Measurements from ENCODE around the gene ZDHHC3. TPM values are rescaled to one million over a fixed set of nuclear protein-coding genes. Genes with fewer than 3 reads are reported as not detected.

The ZDHHC3 gene
- total and polyA plus RNA-seq, 2 donors (not counting 1 experiment from before 2014, with no cell fraction given): 37.2 to 52.6 TPM

GRCh38 chr3:44966795-44967278, 9.1 kb downstream of the ZDHHC3 start:
- Histone ChIP-seq H3K36me3 (replicated peaks in 1 of 2; ENCODE audit: control extremely low read depth in 1 of 2, control insufficient read depth in 1 of 2, extremely low read depth in 1 of 2, insufficient read depth in 2 of 2, low read length in 1 of 2) (no peaks in the 10 kb centered on the region), H3K27me3 (replicated peaks in 1 of 4; ENCODE audit: control extremely low read depth in 1 of 4, control insufficient read depth in 3 of 4, insufficient read depth in 4 of 4, low read length in 3 of 4) (no peaks in the 10 kb centered on the region), H3K4me1 (ENCODE audit: control insufficient read depth in 2 of 2, insufficient read depth in 2 of 2, low read length in 2 of 2) (peaks cover 34 to 36% of the 10 kb centered on the region in 2 donors), H2AFZ (ENCODE audit: insufficient read depth, low read depth, low read length, poor library complexity, severe bottlenecking) (no peak overlapping the region), H3K79me2 (ENCODE audit: control insufficient read depth, insufficient read depth, low read length) (peaks cover 81% of the 10 kb centered on the region), H3K27ac (ENCODE audit: low read length in 2 of 2) (no peak overlapping the region), H4K20me1 (ENCODE audit: control insufficient read depth, insufficient read depth, low read length, poor library complexity, severe bottlenecking) (peaks cover 34% of the 10 kb centered on the region), H3K9ac (ENCODE audit: low read length) (no peak overlapping the region), H3K9me3 (ENCODE audit: control extremely low read depth in 1 of 3, control insufficient read depth in 2 of 3, insufficient read depth in 1 of 3, low read length in 2 of 3) (no peaks in the 10 kb centered on the region), H3K4me3 (ENCODE audit: control extremely low read depth in 1 of 5, extremely low read depth in 1 of 5, insufficient read depth in 1 of 5, low read depth in 2 of 5, low read length in 4 of 5) (no peak overlapping the region), H3K4me2 (replicated peaks; ENCODE audit: low read depth, low read length, poor library complexity, severe bottlenecking) (no peak overlapping the region)
- intact Hi-C loops (cut with micrococcal nuclease): no loop called here
- no peak overlapping the region for H3K4me3 Mint-ChIP-seq
- DNase-seq (no peak), ATAC-seq (ENCODE audit: low read depth) (no peak)
- 6% methylated on average over 2 of the region's 3 CpGs for WGBS (ENCODE audit: insufficient coverage)
- ChIA-PET POLR2A (no interaction called here), CTCF (no interaction called here)
- H3K4me1 Mint-ChIP-seq: peaks cover 53% of the 10 kb centered on the region
- no peaks in the 10 kb centered on the region for H3K9me3 Mint-ChIP-seq (ENCODE audit: insufficient read depth)
- no peak overlapping the region for H3K27ac Mint-ChIP-seq
- no peaks in the 10 kb centered on the region for H3K27me3 Mint-ChIP-seq
- TF ChIP-seq EZH2 (IDR thresholded peaks at IDR 0.05; ENCODE audit: borderline replicate concordance, insufficient read depth, low read depth, low read length, poor library complexity, severe bottlenecking) (no peak), CTCF (IDR thresholded peaks at IDR 0.05) (no peak)

GRCh38 chr3:44965165-44965564, 10.8 kb downstream of the ZDHHC3 start:
- ChIA-PET CTCF (interaction anchor here (0.7 kb wide), 1 partner anchor 12 kb away, joined by 3 read pairs; no protein-coding TSS in a partner anchor), POLR2A (no interaction called here)
- H3K9me3 Mint-ChIP-seq (ENCODE audit: insufficient read depth): no peaks in the 10 kb centered on the region
- Histone ChIP-seq H3K79me2 (ENCODE audit: control insufficient read depth, insufficient read depth, low read length) (peaks cover 94% of the 10 kb centered on the region), H3K27ac (ENCODE audit: low read length in 2 of 2) (no peak overlapping the region), H3K9me3 (ENCODE audit: control extremely low read depth in 1 of 3, control insufficient read depth in 2 of 3, insufficient read depth in 1 of 3, low read length in 2 of 3) (no peaks in the 10 kb centered on the region), H3K27me3 (replicated peaks in 1 of 4; ENCODE audit: control extremely low read depth in 1 of 4, control insufficient read depth in 3 of 4, insufficient read depth in 4 of 4, low read length in 3 of 4) (no peaks in the 10 kb centered on the region), H3K4me3 (ENCODE audit: control extremely low read depth in 1 of 5, extremely low read depth in 1 of 5, insufficient read depth in 1 of 5, low read depth in 2 of 5, low read length in 4 of 5) (no peak overlapping the region), H3K9ac (ENCODE audit: low read length) (no peak overlapping the region), H2AFZ (ENCODE audit: insufficient read depth, low read depth, low read length, poor library complexity, severe bottlenecking) (no peak overlapping the region), H3K36me3 (replicated peaks in 1 of 2; ENCODE audit: control extremely low read depth in 1 of 2, control insufficient read depth in 1 of 2, extremely low read depth in 1 of 2, insufficient read depth in 2 of 2, low read length in 1 of 2) (no peaks in the 10 kb centered on the region), H4K20me1 (ENCODE audit: control insufficient read depth, insufficient read depth, low read length, poor library complexity, severe bottlenecking) (peaks cover 43% of the 10 kb centered on the region), H3K4me2 (replicated peaks; ENCODE audit: low read depth, low read length, poor library complexity, severe bottlenecking) (no peak overlapping the region), H3K4me1 (ENCODE audit: control insufficient read depth in 2 of 2, insufficient read depth in 2 of 2, low read length in 2 of 2) (peaks cover 32 to 36% of the 10 kb centered on the region in 2 donors)
- H3K27ac Mint-ChIP-seq: no peak overlapping the region
- no peak for TF ChIP-seq CTCF (IDR thresholded peaks at IDR 0.05)
- no peak for TF ChIP-seq EZH2 (IDR thresholded peaks at IDR 0.05; ENCODE audit: borderline replicate concordance, insufficient read depth, low read depth, low read length, poor library complexity, severe bottlenecking)
- DNase-seq (no peak), ATAC-seq (ENCODE audit: low read depth) (no peak)
- WGBS (ENCODE audit: insufficient coverage): 100% methylated on average over 1 of the region's 3 CpGs
- H3K4me1 Mint-ChIP-seq: peaks cover 50% of the 10 kb centered on the region
- H3K4me3 Mint-ChIP-seq: no peak overlapping the region
- H3K27me3 Mint-ChIP-seq: no peaks in the 10 kb centered on the region
- intact Hi-C loops (cut with micrococcal nuclease): no loop called here
